AG20443 (cell line): ENCODE measurements around the gene MED26.
"Not testable (repeated sequence)": the region's sequence is repeated elsewhere in the genome, so short reads cannot be mapped to it uniquely, and the experiment has no call there.

ENCODE experiments used
- DNase-seq: peaks from one replicate; pipeline ENCODE4 v3.0.0; 2012; ENCODE audit warnings: low spot score, mixed read lengths

The MED26 gene, protein sequence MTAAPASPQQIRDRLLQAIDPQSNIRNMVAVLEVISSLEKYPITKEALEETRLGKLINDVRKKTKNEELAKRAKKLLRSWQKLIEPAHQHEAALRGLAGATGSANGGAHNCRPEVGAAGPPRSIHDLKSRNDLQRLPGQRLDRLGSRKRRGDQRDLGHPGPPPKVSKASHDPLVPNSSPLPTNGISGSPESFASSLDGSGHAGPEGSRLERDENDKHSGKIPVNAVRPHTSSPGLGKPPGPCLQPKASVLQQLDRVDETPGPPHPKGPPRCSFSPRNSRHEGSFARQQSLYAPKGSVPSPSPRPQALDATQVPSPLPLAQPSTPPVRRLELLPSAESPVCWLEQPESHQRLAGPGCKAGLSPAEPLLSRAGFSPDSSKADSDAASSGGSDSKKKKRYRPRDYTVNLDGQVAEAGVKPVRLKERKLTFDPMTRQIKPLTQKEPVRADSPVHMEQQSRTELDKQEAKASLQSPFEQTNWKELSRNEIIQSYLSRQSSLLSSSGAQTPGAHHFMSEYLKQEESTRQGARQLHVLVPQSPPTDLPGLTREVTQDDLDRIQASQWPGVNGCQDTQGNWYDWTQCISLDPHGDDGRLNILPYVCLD

DNA sequence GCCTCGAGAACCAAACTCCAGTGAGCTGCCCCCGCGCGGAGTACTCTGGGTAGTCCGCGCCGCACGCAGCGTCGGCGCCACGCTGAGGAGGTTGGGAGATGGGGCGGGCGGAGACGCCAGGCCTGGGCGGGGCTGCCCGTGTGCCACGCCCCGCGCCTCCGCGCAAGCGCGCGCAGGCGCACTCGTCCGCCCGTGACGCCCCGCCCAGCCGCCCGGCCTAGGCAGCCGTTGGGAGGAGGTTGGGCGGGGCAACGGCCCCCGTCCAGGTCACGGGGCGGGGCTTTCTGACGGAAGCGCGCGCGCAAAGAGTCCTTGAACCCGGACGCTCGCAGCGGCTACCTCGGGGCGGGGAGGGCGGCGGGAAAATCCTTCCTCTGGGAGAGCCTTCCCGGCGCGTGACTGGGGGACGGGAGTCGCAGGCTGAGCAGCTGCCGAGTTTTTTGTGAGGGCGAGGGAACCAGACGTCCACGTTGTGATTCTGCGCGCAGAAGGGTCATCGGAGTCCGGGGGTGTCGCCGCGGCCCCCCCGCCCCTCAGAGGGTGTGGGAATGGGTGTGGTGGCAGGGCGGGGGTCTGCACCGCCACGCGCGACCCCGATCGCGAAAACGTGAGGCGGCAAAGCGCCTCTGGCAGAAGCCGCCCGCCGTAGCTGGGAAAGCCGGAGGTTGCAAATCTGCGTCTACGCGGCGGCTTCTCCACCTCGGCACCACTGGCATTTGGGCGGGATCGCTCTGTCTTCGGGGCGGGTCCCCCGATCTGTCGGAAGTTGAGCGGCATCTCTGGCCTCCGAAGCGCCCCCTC lies at the start of gene MED26:
MED26 (minus strand) TSS at position 22 of the 801 bp plus-strand sequence. CDS start 261 bp downstream, outside the sequence.
- DNase-seq = peak; percentile 100

DNA sequence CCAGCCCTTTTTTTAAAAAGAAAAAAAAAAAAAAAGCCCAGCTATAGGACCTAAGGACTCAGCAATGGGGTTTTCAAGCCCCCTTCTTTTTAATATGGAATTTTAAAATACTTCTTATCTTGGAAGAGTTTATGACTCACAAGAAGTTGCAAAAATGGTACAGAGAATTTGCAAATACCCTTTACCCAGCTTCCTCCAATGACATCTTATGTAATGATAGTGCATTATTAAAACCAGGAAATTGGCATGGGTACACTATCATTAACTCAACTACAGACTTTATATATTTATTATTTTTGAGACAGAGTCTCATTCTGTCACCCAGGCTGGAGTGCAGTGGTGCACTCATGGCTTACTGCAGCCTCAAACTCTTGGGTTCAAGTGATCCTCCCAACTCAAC lies 49.1 kb upstream of the MED26 start:
- no peak for DNase-seq

DNA sequence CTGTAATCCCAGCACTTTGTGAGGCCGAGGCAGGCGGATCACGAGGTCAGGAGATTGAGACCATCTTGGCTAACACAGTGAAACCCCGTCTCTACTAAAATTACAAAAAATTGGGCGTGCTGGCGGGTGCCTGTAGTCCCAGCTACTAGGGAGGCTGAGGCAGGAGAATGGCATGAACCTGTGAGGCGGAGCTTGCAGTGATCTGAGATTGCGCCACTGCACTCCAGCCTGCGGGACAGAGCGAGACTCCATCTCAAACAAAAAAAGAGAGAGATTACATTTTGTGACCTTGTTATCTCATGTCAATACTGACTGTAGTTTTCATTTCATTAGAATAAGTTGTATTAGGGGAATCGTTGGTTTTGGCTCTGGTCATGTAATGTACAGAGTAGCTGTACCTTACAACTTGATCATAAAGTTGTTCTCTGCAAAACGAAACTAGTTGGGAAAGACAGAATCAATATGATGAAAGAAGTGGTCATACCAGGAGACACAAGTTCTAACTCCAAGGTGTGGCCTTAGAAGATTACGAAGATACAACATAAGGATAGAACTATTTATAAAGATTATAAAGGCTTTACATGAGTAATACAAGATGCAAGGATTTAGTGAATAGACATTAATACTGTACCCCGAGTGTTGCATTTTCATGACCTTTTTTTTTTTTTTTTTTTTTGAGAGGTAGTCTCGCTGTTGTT lies 48.2 kb upstream of the MED26 start:
- DNase-seq = no peak

DNA sequence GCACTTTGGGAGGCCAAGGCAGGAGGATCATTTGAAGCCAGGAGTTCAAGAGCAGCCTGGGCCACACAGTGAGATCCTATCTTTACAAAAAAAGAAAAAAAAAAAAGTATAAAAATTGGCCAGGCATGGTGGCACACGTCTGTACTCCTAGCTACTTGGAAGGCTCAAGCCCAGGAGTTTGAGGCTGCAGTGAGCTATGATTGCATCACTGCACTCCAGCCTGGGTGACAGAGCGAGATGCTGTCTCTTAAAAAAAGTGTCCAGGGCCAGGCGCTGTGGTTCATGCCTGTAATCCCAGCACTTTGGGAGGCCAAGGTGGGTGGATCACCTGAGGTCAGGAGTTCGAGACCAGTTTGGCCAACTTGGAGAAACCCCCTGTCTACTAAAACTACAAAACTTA lies 45.8 kb upstream of the MED26 start:
- DNase-seq = not testable (repeated sequence)

DNA sequence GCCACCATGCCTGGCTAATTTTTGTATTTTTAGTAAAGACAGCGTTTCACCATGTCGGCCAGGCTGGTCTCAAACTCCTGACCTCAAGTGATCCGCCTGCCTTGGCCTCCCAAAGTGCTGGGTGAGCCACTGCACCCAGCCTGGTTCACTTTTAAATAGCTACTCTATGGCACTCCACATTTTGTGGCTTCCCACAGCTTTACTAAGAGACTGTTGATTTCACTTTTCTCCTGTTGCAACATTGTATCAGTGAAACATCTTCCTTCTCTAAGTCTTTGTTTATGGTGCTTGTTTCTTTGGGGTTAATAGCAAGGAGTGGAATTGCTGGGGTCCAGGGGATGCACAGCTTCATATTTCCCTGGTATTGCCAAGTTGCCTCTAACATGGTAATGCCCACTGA lies 45.2 kb upstream of the MED26 start:
- DNase-seq = no peak

DNA sequence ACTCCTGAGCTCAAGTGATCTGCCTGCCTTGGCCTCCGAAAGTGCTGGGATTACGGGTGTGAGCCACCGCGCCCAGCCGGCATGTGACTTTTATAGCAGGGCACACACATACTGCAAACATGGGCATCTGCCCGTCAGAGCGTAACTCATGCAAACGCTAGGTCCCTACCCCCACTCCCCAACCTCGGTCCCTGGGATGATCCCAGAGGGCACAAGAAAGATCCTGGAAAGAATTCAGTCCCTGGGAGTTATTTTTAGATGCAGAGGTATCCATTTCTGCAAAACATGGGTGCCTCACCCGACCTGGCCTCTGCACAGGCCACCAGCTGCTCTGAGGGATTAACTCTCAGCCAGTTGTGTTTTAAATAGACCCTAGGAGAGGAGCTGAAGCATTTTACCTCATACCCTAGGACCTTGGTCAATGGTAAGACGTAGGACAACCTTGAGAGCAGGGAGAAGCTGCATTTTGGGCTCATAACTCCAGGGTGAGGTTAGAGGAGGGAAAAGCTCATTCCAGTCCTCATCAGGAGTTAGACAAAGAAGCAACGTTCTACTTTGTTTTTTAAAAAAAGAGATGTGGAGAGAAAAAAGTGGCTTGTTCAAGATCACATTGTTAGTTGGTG lies 43.8 kb upstream of the MED26 start:
- no peak for DNase-seq

DNA sequence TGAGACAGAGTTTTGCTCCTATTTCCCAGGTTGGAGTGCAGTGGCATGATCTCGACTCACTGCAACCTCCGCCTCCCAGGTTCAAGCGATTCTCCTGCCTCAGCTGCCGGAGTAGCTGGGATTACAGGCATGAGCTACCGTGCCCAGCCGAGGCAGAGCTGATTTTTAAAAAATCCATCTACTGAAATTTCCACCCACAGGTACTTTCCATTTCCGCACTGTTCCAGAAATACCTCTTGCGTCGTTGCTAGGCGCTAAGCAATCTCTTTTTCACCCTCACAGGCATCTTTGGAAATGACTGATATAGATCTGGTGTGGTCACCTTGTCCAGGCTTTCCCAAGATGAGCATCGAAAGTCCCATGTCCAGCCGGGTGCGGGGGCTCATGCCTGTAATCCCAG lies 42.3 kb upstream of the MED26 start:
- no peak for DNase-seq

DNA sequence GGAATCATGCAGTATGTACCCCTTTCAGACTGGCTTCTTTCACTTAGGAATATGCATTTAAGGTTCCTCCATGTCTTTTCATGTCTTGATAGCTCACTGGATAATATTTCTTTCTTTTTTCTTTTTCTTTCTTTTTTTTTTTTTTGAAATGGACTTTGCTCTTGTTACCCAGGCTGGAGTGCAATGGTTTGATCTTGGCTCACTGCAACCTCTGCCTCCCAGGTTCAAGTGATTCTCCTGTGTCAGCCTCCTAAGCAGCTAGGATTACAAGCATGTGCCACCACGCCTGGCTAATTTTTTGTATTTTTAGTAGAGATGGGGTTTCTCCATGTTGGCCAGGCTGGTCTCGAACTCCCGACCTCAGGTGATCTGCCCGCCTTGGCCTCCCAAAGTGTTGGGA lies 40.7 kb upstream of the MED26 start:
- not testable (repeated sequence) for DNase-seq

DNA sequence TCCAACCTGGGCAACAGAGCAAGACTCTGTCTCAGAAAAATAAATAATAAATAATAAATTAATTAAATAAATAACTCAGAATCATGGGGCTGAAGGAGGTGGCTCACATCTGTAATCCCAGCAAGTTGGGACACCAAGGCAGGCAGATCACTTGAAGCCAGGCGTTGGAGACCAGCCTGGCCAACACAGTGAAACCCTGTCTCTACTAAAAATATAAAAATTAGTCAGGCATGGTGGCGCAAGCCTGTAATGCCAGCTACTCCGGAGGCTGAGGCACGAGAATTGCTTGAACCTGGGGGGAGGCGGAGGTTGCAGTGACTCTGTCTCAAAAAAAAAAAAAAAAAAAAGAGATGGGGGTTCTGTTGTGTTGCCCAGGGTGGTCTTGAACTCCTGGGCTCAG lies 40.2 kb upstream of the MED26 start:
- no peak for DNase-seq

DNA sequence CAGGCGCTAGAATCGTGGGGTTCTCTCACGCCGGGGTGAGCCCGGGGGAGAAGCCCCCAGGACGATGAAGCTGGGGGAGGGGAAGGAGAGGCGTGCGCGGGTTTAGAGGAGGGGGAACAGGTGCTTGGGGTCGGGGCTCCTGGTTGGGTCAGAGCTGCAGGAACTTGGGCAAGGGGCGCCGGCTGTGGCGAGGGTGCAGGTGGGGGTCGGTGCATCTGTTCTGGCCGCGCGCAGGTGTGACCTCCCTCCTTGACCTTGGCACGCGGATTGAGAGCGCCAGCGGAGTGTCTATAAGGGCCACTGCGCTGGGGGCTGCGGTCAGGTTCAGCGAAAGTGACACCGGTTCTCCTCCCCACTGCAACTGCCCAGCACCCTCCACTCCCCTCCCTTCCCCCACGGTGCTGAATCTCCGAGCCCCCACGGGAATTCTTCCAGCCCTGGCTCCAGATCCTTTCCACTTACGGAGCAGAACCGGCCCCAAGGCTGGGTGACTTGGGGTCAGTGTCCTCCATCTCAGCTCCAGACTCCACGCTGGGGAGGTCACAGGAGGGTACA lies 33.6 kb upstream of the MED26 start:
- DNase-seq = no peak

DNA sequence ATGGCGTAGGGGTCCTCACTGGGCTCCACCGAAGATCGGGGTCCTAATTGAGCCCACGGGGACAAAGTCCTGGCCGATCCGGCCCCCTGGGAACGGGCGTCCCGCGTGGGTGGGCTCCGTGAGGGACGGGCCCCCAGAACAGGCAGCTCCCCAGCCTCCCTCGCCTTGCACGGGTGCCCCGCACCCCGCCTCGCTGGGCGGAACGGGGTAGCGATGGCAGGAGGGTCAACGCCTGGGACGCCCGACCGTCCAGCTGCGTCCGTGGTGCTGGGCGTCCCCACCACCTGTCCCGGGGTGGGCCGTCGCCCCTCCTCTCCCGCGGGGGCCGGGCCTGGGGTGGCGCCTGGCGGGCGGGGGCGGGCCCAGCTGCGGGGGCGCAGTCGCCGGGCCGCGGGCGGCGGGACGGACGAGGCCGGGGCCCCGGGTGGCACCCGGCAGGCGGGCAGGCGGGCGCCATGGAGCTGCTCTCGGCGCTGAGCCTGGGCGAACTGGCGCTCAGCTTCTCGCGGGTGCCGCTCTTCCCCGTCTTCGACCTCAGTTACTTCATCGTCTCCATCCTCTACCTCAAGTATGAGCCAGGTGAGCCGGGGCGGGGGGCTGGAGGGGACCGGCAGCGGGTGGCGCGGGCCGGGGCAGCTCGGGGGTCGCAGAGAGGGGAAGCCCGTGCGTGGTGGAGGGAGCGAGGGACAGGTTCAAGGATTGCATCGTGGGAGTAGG lies 32.9 kb upstream of the MED26 start, which contains the start of gene TMEM38A:
TMEM38A (plus strand) TSS at position 377 of the 717 bp plus-strand sequence; CDS start at position 456, 79 bp downstream.
- DNase-seq = peak; percentile 58

DNA sequence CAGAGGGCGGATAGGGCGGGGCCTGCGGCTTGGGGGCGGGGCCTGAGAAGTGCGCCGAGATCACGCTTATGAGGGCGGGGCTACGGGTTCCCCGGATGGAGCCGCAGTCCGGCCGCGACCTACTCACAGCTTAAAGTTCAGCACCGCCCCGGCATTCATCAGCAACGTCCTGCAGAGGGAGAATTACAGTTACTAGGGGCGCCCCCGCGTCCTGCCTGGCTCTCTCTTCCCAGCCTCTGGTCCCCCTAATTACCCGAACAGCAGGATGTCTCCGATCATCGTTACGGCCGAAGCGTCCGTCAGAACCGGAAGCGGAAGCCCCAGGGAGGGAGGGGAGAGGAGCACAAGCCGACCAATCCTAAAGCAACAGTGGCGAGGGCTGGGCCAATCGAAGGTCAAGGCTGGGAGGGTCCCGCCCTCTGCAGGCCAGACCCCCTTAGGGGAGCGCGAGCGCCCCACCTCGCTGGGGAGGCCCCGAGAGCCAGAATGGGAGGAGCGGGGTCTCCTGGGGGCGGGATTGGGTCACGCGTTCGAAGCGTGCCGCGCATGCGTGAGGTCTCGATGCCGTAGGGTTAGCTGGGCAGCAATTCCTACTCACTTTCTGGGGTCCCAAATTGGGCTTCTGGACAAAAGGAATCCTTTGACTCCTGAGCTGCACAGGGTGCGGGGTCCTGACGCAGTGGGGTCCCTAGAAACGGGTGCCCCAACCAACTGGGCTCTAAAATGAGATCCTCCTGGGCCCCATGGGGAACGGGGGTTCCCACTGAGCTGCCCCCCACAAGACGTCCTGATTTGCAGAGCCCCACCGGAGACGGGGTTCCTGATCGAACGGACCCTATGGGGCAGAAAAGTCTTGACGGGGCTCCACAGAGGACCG lies 32.1 kb upstream of the MED26 start, which contains the start of gene SMIM7:
SMIM7 (minus strand) TSS at position 313 of the 877 bp plus-strand sequence; CDS start at position 279, 34 bp downstream.
- DNase-seq = peak; percentile 99

DNA sequence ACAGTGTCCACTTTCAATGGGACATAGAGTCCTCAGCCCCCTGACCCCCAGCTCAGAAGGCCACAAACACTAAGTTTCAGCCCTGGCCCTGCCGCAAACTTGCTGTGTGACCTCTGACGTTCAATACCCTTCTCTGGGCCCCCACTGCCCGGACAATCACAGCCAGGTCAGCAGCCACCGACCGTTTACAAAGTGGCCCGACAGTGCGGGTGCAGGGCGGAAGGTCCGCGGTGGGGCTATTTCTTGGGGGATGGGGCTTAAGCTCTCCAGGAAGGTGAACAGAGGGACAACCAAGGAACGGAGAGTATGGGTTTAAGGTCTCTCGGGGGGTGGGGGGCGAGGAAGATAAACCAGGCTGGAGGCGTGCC lies 31.4 kb upstream of the MED26 start:
- no peak for DNase-seq

DNA sequence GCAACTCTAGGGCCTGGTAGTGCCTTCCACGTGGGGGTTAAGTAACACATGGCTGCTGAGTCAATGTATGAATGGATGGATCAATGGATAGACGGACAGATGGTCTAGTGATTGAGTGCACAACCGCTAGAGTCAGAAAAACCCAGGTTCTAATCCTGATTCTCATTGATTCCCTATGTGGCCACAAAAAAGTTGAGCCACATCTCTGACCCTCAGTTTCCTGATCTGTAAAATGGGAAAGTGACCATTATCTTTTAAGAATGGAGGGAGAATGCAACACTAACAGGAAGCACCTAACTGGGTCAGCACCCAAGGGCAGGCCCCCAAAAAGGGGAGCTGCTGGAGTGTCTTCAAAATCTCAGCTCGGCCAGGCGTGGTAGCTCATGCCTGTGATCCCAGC lies 29.4 kb upstream of the MED26 start:
- no peak for DNase-seq

DNA sequence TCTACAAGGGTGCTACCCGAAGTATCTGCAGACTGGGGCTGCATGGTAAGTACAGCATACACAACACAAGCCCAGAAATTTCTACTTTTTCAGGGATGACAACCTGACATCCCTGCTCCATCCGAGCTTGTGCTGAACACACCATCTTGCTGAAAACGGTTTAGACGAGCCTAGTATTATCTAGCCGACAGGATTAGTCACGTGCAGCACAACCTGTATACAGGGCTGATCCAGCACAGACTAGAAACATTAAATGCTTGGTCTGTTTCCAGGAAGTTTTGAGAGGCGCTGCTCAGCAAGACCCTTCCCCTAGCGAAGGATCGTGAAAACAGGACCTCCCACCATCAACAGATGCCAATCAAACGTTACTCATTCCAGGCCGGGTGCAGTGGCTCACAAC lies 27.7 kb upstream of the MED26 start:
- DNase-seq = no peak

DNA sequence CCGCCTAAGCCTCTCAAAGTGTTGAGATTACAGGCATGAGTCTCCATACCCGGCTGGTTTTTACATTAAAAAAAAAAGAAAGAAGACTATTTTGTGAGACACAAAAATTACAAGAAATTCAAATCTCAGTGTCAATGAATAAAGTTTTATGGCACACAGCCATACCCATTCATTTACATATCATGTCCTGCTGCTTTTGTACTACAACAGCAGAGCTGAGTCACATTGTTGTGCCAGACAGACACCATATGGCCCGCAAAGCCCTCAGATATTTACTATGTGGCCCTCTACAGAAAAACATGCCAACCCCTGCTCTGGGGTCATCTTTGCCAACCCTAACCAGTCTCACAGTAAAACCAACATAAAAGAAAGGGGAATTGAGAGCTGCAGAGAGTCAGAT lies 26.6 kb upstream of the MED26 start:
- DNase-seq = no peak

DNA sequence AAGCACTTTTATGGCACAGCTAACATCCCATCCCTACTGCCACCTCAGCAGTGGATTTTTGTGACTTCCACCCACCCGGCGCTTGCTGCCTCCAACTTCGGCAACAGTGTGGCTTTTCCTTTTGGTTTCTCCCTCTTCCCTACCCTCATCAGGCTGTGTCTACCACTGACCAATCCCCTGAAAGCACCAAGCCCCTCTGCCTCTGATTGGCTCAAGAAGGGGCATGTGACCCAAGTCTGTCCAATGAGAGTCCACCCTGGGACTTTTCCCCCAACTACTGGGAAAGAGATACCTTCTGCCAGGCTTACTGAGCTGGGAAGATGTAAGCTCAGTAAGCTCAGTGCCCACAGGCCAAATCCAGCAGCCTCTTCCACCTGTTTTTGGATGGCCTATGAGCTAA lies 26.1 kb upstream of the MED26 start:
- peak; percentile 36 for DNase-seq

DNA sequence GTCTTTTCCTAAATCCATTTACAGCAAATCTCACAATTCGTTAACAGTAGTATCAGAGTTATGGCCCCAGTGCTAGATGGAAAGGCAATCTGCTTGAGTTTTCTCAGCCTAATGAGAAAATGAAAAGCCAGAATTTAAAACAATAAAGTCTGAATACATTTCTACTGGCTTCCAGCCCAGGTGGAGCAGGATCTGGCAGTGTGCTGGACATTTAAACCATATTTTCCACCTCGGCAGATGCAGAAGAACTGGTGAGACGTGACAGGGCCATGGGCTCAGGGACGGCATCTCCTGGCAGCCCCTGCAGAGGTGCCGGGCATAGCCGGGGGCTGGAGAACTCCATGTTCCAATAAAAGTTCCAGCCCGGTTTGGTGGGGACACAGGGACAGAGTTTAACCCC lies 24.9 kb upstream of the MED26 start:
- DNase-seq = no peak

DNA sequence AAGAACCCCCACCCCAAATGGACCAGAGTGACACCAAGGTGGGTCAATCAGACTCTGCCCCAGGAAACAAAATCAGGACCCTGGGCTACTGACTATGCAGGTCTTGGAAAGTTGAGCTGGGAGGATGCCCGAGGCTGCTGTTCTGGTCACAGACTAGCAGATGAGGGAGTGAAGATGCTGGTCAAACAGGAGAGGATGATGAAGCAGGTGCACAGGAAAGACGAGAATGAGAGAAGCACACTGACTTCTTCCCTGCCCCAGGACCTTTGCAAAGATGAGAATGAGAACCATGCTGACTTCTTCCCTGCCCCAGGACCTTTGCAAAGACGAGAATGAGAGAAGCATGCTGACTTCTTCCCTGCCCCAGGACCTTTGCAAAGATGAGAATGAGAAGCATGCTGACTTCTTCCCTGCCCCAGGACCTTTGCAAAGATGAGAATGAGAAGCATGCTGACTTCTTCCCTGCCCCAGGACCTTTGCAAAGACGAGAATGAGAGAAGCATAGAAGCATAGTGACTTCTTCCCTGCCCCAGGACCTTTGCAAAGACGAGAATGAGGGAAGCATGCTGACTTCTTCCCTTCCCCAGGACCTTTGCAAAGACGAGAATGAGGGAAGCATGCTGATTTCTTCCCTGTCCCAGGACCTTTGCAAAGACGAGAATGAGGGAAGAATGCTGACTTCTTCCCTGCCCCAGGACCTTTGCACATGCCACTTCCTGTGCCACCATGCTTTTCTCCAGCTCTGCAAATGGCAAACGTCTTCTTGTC lies 23.6 kb upstream of the MED26 start:
- DNase-seq = not testable (repeated sequence)
